Smooth muscle cell (in vitro differentiated cells): ENCODE results near the gene IFT22. TPM values are rescaled to one million over a fixed set of nuclear protein-coding genes. Genes with fewer than 3 reads are reported as not detected.
"Not testable (repeated sequence)": the region's sequence is repeated elsewhere in the genome, so short reads cannot be mapped to it uniquely, and the experiment has no call there.

Source experiments
- DNase-seq: peaks from one replicate; lab custom pipeline; 2025; ENCODE audit not compliant: unreplicated experiment; lab: John Stamatoyannopoulos, UW
- H2AFZ ChIP-seq: fragments of 200-600 bp; sonication (generic); 2 replicates; pipeline ENCODE4 v1.6.0; 2016; ENCODE audit warnings: antibody characterized with exemption, low read depth, mild to moderate bottlenecking
- H3F3A ChIP-seq: fragments of 200-600 bp; sonication (generic); 2 replicates; pipeline ENCODE4 v1.6.0; 2017; ENCODE audit warnings: antibody characterized with exemption, low read depth
- H3K27ac ChIP-seq: fragments of 200-600 bp; sonication (generic); 2 replicates; pipeline ENCODE4 v1.5.1; 2016; ENCODE audit warnings: low read depth, mild to moderate bottlenecking
- H3K27me3 ChIP-seq: fragments of 200-600 bp; sonication (generic); 2 replicates; pipeline ENCODE4 v1.6.1; 2016; ENCODE audit warnings: low read depth, mild to moderate bottlenecking
- H3K36me3 ChIP-seq: fragments of 200-600 bp; sonication (generic); 2 replicates; pipeline ENCODE4 v1.5.1; 2016; ENCODE audit warnings: low read depth
- H3K4me1 ChIP-seq: fragments of 200-600 bp; sonication (generic); 2 replicates; pipeline ENCODE4 v1.5.1; 2016; ENCODE audit warnings: low read depth
- H3K4me2 ChIP-seq: fragments of 200-600 bp; sonication (generic); 2 replicates; pipeline ENCODE4 v1.6.0; 2016; ENCODE audit warnings: mild to moderate bottlenecking
- H3K4me3 ChIP-seq: fragments of 200-600 bp; sonication (generic); 2 replicates; pipeline ENCODE4 v1.5.1; 2016; ENCODE audit warnings: mild to moderate bottlenecking
- H3K79me2 ChIP-seq: fragments of 200-600 bp; sonication (generic); 2 replicates; pipeline ENCODE4 v1.6.0; 2016; ENCODE audit warnings: low read depth, mild to moderate bottlenecking
- H3K9ac ChIP-seq: fragments of 200-600 bp; sonication (generic); 2 replicates; pipeline ENCODE4 v1.6.0; 2016; ENCODE audit warnings: low read depth
- H3K9me3 ChIP-seq: fragments of 200-600 bp; sonication (generic); replicated peaks from 2 replicates; pipeline ENCODE4 v1.5.1; 2016; ENCODE audit warnings: low read depth
- H4K20me1 ChIP-seq: fragments of 200-600 bp; sonication (generic); 2 replicates; pipeline ENCODE4 v1.6.0; 2016; ENCODE audit warnings: low read depth
- WGBS: methylation state at CpG from one replicate; pipeline ENCODE4 v1.1.7; 2016; ENCODE audit warnings: low lambda C conversion rate; 5-methylcytosine and 5-hydroxymethylcytosine counted together
- polyA plus RNA-seq: library from polyadenylated mRNA; unstranded; fragments of >200 nt; fragmentation: Nextera tagmentation; extraction: Ambion mirVana; gene quantifications from 2 replicates; pipeline ENCODE4 v1.2.1, GENCODE V29; 2016
- total RNA-seq: library from RNA; depleted of rRNA; stranded (reverse); fragments of >200 nt; gene quantifications from 2 replicates; pipeline ENCODE4 v1.2.3, GENCODE V29; 2014
- TF ChIP-seq, protein P1 (sequence below): fragments of 200-600 bp; sonication (generic); IDR thresholded peaks from 2 replicates; pipeline ENCODE4 v1.5.1; 2017; ENCODE audit warnings: borderline replicate concordance, mild to moderate bottlenecking, antibody characterized with exemption; ENCODE audit not compliant: insufficient read depth, poor library complexity, severe bottlenecking

IFT22 gene
- total and polyA plus RNA-seq, 2 experiments from 2014 or later: 36.8 to 51.9 TPM

GRCh38 chr7:101285171-101285570 lies 36.4 kb downstream of the IFT22 start:
- Histone ChIP-seq H3K4me3 (no peak overlapping the region), H3K36me3 (no peaks in the 10 kb centered on the region), H2AFZ (no peak overlapping the region), H3F3A (no peaks in the 10 kb centered on the region), H3K9me3 (no peaks in the 10 kb centered on the region), H3K9ac (no peak overlapping the region), H3K4me2 (no peak overlapping the region), H4K20me1 (no peaks in the 10 kb centered on the region), H3K4me1 (no peaks in the 10 kb centered on the region), H3K79me2 (no peaks in the 10 kb centered on the region), H3K27ac (no peak overlapping the region), H3K27me3 (no peaks in the 10 kb centered on the region)
- 92% methylated on average over 9 of the region's 9 CpGs for WGBS
- no peak for DNase-seq
- TF ChIP-seq, protein P1, sequence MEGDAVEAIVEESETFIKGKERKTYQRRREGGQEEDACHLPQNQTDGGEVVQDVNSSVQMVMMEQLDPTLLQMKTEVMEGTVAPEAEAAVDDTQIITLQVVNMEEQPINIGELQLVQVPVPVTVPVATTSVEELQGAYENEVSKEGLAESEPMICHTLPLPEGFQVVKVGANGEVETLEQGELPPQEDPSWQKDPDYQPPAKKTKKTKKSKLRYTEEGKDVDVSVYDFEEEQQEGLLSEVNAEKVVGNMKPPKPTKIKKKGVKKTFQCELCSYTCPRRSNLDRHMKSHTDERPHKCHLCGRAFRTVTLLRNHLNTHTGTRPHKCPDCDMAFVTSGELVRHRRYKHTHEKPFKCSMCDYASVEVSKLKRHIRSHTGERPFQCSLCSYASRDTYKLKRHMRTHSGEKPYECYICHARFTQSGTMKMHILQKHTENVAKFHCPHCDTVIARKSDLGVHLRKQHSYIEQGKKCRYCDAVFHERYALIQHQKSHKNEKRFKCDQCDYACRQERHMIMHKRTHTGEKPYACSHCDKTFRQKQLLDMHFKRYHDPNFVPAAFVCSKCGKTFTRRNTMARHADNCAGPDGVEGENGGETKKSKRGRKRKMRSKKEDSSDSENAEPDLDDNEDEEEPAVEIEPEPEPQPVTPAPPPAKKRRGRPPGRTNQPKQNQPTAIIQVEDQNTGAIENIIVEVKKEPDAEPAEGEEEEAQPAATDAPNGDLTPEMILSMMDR: no peak

GRCh38 chr7:101280912-101281311 lies 40.7 kb downstream of the IFT22 start:
- H4K20me1 ChIP-seq, H3K27ac ChIP-seq, H3K4me1 ChIP-seq, H3K9me3 ChIP-seq, H3K36me3 ChIP-seq, DNase-seq, H3K4me3 ChIP-seq, H3K79me2 ChIP-seq, H3F3A ChIP-seq, H3K27me3 ChIP-seq, H3K4me2 ChIP-seq, H3K9ac ChIP-seq, H2AFZ ChIP-seq: not testable (repeated sequence)
- 87% methylated on average over 8 of the region's 8 CpGs for WGBS

GRCh38 chr7:101278461-101279292 lies 42.9 kb downstream of the IFT22 start:
- Histone ChIP-seq H3K36me3 (no peaks in the 10 kb centered on the region), H4K20me1 (no peaks in the 10 kb centered on the region), H3K79me2 (no peaks in the 10 kb centered on the region), H3K4me3 (no peak overlapping the region), H3K9ac (no peak overlapping the region), H3K27me3 (no peaks in the 10 kb centered on the region), H3F3A (no peaks in the 10 kb centered on the region), H3K9me3 (no peaks in the 10 kb centered on the region), H2AFZ (no peak overlapping the region), H3K27ac (no peak overlapping the region), H3K4me2 (no peak overlapping the region), H3K4me1 (no peaks in the 10 kb centered on the region)
- WGBS: 95% methylated on average over 24 of the region's 24 CpGs
- DNase-seq: no peak
- TF ChIP-seq, protein P1: no peak

GRCh38 chr7:101277155-101277554 lies 44.5 kb downstream of the IFT22 start:
- H3K9ac ChIP-seq: no peak overlapping the region
- no peaks in the 10 kb centered on the region for H4K20me1 ChIP-seq
- WGBS: 71% methylated on average over 9 of the region's 9 CpGs
- H2AFZ ChIP-seq: no peak overlapping the region
- H3F3A ChIP-seq: no peaks in the 10 kb centered on the region
- no peaks in the 10 kb centered on the region for H3K36me3 ChIP-seq
- TF ChIP-seq, protein P1: no peak
- DNase-seq: no peak
- H3K27ac ChIP-seq: no peak overlapping the region
- no peak overlapping the region for H3K4me3 ChIP-seq
- no peaks in the 10 kb centered on the region for H3K79me2 ChIP-seq
- H3K9me3 ChIP-seq: no peaks in the 10 kb centered on the region
- no peaks in the 10 kb centered on the region for H3K4me1 ChIP-seq
- no peaks in the 10 kb centered on the region for H3K27me3 ChIP-seq
- no peak overlapping the region for H3K4me2 ChIP-seq
